Pancreas (tissue), 10 donors: ENCODE results near the gene ZNF687. TPM values are rescaled to one million over a fixed set of nuclear protein-coding genes. Genes with fewer than 3 reads are reported as not detected.

Source experiments
- ATAC-seq, 4 donors: fragments of 200-7000 bp; cut with Tn5 transposase; one replicate each; pipeline versions ENCODE4 v1.8.0 to v1.9.1; 2020; ENCODE audit warnings: mild to moderate bottlenecking in 4 of 4, moderate library complexity in 4 of 4
- DNase-seq, 6 donors: peaks; one replicate each; pipeline ENCODE4 v3.0.0-alpha.2; 2020
- FAIRE-seq: peaks from 2 replicates; lab custom pipeline; 2012; peaks lifted over from hg19 to GRCh38; lab: Jason Lieb, UNC
- H3K27ac ChIP-seq, 4 donors: fragments of 200-600 bp; sonication (generic); 1 replicate in 3 of 4; 2 replicates in 1 of 4; pipeline versions ENCODE4 v1.5.0 to v1.8.0; 2020
- H3K27me3 ChIP-seq, 4 donors: fragments of 200-600 bp; one replicate each; pipeline ENCODE4 v1.8.0; 2021
- H3K36me3 ChIP-seq, 3 donors: fragments of 200-600 bp; sonication (generic) in 1 of 3; one replicate each; pipeline versions ENCODE4 v1.5.0 to v1.8.0; 2020 to 2021
- H3K4me1 ChIP-seq, 3 donors: fragments of 200-600 bp; one replicate each; pipeline ENCODE4 v1.8.0; 2021
- H3K4me3 ChIP-seq, 4 donors: fragments of 200-600 bp; sonication (generic) in 2 of 4; one replicate each; pipeline versions ENCODE4 v1.5.0 to v1.8.0; 2020 to 2021
- H3K9me3 ChIP-seq, 4 donors: fragments of 200-600 bp; one replicate each; pipeline ENCODE4 v1.8.0; 2021
- CTCF ChIP-seq, 4 donors: fragments of 200-600 bp; sonication (generic) in 3 of 4; IDR thresholded peaks; one replicate each; pipeline versions ENCODE4 v1.5.0 to v1.8.0; 2021; ENCODE audit warnings: antibody characterized with exemption in 4 of 4
- WGBS, 2 donors: extraction: QIAGEN DNeasy Blood & Tissue Kit; methylation state at CpG; one replicate each; pipeline ENCODE4 v1.1.7; 2013; 5-methylcytosine and 5-hydroxymethylcytosine counted together
- intact Hi-C, 3 donors: fragments of 100-400 bp; cut with DNase I; formaldehyde crosslinking; loops; one replicate each; pipeline versions ENCODE4 v1.11.1 to v1.14.2; 2022
- polyA plus RNA-seq, 2 donors: library from polyadenylated mRNA; stranded (reverse); fragments of 200-250 nt; gene quantifications; one replicate each; pipeline ENCODE4 v1.2.3, GENCODE V29; 2013
- total RNA-seq, 6 donors: library from RNA; stranded (reverse); fragmentation: NEBNext Ultra II Directional in 4 of 6; extraction: Animal tissue kit (Norgen Biotek cat#: 25700) in 4 of 6; gene quantifications; one replicate each; pipeline versions ENCODE4 v1.2.1 to v1.2.4, GENCODE V29; 2021 to 2023
- donor health status: healthy with polysubstance abuse.
- donor health status: DM: no; HTN: no; CAD: no; lungs with moderate emphysema.
- donor health status: DM: no; HTN: no; CAD: no.
- donor health status: control.
- donor health status: control.
- donor health status: Bipolar disorder and iron deficiency.
- donor health status: DM: yes; HTN: yes; CAD: no.
- donor health status: DM: no; HTN: no; CAD: no.
- donor health status: DM: no; HTN: no; CAD: no.
- donor health status: DM: yes; HTN: yes; CAD: no.

ZNF687 gene
- total and polyA plus RNA-seq, 8 donors = 9.8 to 23.4 (median 16.3) TPM

GRCh38 chr1:151238467-151238739 is 43.7 kb upstream of the ZNF687 start:
- no peak overlapping the region for H3K4me3 ChIP-seq
- H3K9me3 ChIP-seq = no peaks in the 10 kb centered on the region
- peaks cover 0 to 84% (median 17%) of the 10 kb centered on the region in 3 donors for H3K36me3 ChIP-seq
- H3K27ac ChIP-seq = no peak overlapping the region
- intact Hi-C loops = no loop called here
- no peaks in the 10 kb centered on the region for H3K4me1 ChIP-seq
- ATAC-seq (peak in 1 of 4 donors; percentile 49), FAIRE-seq (no peak), DNase-seq (no peak)
- 74 to 80% methylated on average over 1 of the region's 1 CpG for WGBS, 2 donors
- no peaks in the 10 kb centered on the region for H3K27me3 ChIP-seq
- TF ChIP-seq CTCF (IDR thresholded peaks at IDR 0.05) = no peak

GRCh38 chr1:151242442-151242841 is 39.7 kb upstream of the ZNF687 start:
- no peak overlapping the region for H3K27ac ChIP-seq
- H3K4me3 ChIP-seq = no peak overlapping the region
- intact Hi-C loops = no loop called here
- ATAC-seq (no peak), FAIRE-seq (no peak), DNase-seq (no peak)
- no peaks in the 10 kb centered on the region for H3K9me3 ChIP-seq
- 82 to 95% methylated on average over 2 of the region's 2 CpGs for WGBS, 2 donors
- no peaks in the 10 kb centered on the region for H3K27me3 ChIP-seq
- H3K36me3 ChIP-seq = peaks cover 0 to 83% (median 26%) of the 10 kb centered on the region in 3 donors
- no peak for TF ChIP-seq CTCF (IDR thresholded peaks at IDR 0.05)
- no peaks in the 10 kb centered on the region for H3K4me1 ChIP-seq

GRCh38 chr1:151243683-151244216 is 38.3 kb upstream of the ZNF687 start:
- Histone ChIP-seq H3K36me3 (peaks cover 6 to 84% (median 33%) of the 10 kb centered on the region in 3 donors), H3K4me1 (no peaks in the 10 kb centered on the region), H3K9me3 (no peaks in the 10 kb centered on the region), H3K27ac (no peak overlapping the region), H3K4me3 (no peak overlapping the region), H3K27me3 (no peaks in the 10 kb centered on the region)
- WGBS, 2 donors = 82 to 89% methylated on average over 5 of the region's 5 CpGs
- intact Hi-C loops = no loop called here
- ATAC-seq (no peak), FAIRE-seq (no peak), DNase-seq (no peak)
- no peak for TF ChIP-seq CTCF (IDR thresholded peaks at IDR 0.05)

- no peaks in the 10 kb centered on the region for H3K27me3 ChIP-seq
- no peak overlapping the region for H3K27ac ChIP-seq
- no peak for FAIRE-seq
- intact Hi-C loops = no loop called here
- peaks cover 6 to 64% (median 25%) of the 10 kb centered on the region in 3 donors for H3K36me3 ChIP-seq
- H3K9me3 ChIP-seq = no peaks in the 10 kb centered on the region
- no peak for DNase-seq
- WGBS, 2 donors = 88 to 98% methylated on average over 2 of the region's 2 CpGs
- no peak overlapping the region for H3K4me3 ChIP-seq
- no peak for TF ChIP-seq CTCF (IDR thresholded peaks at IDR 0.05)
- H3K4me1 ChIP-seq = no peaks in the 10 kb centered on the region
- no peak for ATAC-seq
Observed at GRCh38 chr1:151246786-151247185, 35.3 kb upstream of the ZNF687 start.

GRCh38 chr1:151251656-151252470 is 30.2 kb upstream of the ZNF687 start:
- peaks cover 0 to 8% (median 0%) of the 10 kb centered on the region in 3 donors for H3K4me1 ChIP-seq
- DNase-seq (peak in 5 of 6 donors; percentile 42 to 67 (median 61)), FAIRE-seq (peak; percentile 23), ATAC-seq (peak; percentile 36 to 65 (median 60))
- H3K27me3 ChIP-seq = no peaks in the 10 kb centered on the region
- peaks cover 6 to 22% (median 11%) of the 10 kb centered on the region in 3 donors for H3K36me3 ChIP-seq
- 48 to 52% methylated on average over 16 of the region's 16 CpGs for WGBS, 2 donors
- H3K27ac ChIP-seq = no peak overlapping the region
- no peaks in the 10 kb centered on the region for H3K9me3 ChIP-seq
- no peak overlapping the region for H3K4me3 ChIP-seq
- peak; percentile 45 to 73 (median 68) for TF ChIP-seq CTCF (IDR thresholded peaks at IDR 0.05)
- intact Hi-C loops = loop anchor here in 2 of 3 donors (5.0 kb wide), 1 partner anchor 55 kb away; the partner anchor contains the start of gene PIP5K1A (in 2 of the 2)
